AG09319 (cell line): ENCODE results near the gene COL4A2.

Experiments used
- DNase-seq: peaks from one replicate; pipeline ENCODE4 v3.0.0-alpha.2; 2010; ENCODE audit warnings: low read depth; ENCODE audit errors: extremely low read depth
- TF ChIP-seq, protein P1 (sequence below): IDR thresholded peaks from 2 replicates; pipeline ENCODE4 v1.5.1; 2011; ENCODE audit warnings: low read depth, mild to moderate bottlenecking, inconsistent platforms, low read length, moderate library complexity

Gene COL4A2

DNA sequence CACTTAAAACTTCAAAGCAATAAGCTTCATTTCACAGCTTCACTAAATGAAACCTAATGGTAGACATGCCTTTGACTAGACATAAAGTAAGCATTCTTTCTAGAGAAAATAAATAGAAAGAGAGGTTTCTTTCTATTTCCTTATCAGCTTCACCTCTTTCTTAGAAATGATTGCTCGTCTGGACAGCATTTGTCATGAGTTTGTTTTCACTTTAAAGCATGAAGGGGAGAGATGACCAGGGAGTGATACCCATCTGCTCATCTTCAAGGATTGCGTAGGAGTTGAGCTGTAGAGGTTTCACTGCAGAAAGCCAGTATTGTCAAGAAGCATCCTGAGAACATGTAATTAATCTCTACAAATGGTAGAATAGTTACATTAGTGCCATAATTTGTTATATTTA, 61.3 kb downstream of the COL4A2 start:
- DNase-seq, result no peak
- TF ChIP-seq, protein P1, sequence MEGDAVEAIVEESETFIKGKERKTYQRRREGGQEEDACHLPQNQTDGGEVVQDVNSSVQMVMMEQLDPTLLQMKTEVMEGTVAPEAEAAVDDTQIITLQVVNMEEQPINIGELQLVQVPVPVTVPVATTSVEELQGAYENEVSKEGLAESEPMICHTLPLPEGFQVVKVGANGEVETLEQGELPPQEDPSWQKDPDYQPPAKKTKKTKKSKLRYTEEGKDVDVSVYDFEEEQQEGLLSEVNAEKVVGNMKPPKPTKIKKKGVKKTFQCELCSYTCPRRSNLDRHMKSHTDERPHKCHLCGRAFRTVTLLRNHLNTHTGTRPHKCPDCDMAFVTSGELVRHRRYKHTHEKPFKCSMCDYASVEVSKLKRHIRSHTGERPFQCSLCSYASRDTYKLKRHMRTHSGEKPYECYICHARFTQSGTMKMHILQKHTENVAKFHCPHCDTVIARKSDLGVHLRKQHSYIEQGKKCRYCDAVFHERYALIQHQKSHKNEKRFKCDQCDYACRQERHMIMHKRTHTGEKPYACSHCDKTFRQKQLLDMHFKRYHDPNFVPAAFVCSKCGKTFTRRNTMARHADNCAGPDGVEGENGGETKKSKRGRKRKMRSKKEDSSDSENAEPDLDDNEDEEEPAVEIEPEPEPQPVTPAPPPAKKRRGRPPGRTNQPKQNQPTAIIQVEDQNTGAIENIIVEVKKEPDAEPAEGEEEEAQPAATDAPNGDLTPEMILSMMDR, result no peak

DNA sequence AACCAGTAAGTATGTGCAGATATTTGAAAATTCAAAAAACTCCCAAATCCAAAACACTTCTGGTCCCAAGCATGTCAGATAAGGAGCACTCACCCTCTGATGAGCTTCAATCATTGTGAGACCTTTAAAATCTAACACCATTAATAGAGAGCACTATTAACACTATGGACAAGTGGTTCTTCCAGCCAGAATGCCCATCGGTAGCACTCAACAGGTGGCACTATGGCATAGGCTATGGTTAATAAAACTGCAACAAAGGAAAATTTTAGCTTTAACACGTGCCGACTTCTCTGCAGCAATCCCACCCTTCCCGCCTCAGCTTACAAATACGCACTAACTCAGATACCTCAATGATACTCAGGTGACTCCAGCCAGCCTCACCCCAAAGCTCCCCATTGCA, 62.3 kb downstream of the COL4A2 start:
- TF ChIP-seq, protein P1, result no peak
- no peak for DNase-seq

DNA sequence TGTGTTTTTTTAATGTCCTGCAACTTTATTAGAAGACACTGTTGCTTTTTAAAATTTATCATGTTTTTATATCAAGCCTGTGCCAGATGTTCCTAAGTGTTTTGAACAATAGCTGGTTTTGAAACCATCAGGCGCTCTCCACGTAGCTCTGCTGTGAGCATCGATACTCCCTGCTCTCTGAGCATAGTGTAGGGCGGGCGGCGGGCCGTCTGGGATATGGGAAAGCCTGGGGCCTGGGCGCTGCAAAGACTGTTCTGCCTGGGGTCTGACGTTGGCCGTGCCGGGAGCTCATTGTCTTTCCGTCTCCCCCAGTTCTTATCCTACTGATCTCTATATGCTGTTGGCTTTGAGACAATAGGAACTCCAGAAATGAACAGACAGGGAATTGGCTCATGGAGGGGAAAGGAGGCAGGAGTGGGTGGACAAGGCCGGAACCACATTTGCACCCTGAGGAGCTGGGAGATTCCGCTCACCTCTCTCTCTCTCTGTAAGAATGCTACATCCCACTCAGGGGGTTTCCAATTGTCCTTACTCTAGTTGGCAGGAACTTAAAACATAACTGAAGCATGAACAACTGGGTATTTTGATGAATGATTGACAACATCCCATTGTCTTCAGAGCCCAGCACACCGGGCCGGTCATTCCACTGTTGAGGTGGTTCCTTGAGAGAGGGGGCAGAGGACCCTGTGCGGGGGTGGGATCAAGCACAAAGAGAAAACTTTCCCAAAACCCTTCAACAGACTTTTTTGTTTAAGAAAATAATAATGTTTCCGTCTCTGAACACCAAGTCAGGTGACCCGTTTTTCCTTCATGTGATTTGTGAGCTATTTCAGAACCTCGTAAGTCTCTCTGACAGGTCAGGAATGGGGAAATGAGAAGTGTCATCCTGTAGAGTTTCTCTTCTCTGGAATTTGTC, 64.7 kb downstream of the COL4A2 start:
- TF ChIP-seq, protein P1, result no peak
- no peak for DNase-seq

DNA sequence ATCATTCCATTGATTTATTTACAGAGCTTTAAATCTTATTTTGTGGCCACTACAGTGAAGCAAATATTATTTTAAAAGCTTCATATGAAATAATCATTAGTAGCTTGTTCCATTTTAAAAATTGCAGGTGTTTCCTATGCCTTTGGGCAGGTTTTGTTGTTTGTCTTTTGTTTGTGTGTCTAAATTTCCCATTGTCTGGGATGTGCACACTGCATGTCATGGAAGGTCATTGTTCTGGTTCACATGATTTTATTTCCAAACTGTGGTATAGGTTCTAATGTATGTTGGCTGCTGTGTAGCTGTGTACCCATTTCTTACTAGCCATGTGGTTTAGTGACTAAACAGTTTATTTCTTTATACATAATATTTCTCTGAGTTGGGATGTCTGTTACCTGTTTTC, 65.6 kb downstream of the COL4A2 start:
- TF ChIP-seq, protein P1, result no peak

DNA sequence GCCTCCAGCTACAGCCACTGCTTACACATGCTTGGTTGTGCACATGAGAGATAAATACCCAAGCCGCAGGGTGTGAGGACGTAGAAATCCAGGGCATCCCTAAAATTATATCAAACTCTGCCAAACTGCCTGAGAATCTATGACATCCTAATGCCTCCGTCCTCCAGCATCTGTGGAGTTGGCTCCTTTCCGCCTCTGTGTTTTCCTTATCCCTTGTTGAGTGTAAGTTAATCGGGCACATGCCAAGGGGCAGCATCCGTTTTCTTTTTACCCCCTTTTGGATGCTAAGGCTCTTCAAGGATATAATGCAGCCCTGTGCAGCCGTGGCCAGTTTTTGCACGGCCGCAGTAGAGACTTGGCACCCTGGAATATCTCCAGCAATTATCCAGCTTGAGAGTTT, 66.5 kb downstream of the COL4A2 start:
- DNase-seq, result no peak
- TF ChIP-seq, protein P1, result no peak

More for the DNA sequence above, 65.6 kb downstream of the COL4A2 start:
- DNase-seq, result no peak

DNA sequence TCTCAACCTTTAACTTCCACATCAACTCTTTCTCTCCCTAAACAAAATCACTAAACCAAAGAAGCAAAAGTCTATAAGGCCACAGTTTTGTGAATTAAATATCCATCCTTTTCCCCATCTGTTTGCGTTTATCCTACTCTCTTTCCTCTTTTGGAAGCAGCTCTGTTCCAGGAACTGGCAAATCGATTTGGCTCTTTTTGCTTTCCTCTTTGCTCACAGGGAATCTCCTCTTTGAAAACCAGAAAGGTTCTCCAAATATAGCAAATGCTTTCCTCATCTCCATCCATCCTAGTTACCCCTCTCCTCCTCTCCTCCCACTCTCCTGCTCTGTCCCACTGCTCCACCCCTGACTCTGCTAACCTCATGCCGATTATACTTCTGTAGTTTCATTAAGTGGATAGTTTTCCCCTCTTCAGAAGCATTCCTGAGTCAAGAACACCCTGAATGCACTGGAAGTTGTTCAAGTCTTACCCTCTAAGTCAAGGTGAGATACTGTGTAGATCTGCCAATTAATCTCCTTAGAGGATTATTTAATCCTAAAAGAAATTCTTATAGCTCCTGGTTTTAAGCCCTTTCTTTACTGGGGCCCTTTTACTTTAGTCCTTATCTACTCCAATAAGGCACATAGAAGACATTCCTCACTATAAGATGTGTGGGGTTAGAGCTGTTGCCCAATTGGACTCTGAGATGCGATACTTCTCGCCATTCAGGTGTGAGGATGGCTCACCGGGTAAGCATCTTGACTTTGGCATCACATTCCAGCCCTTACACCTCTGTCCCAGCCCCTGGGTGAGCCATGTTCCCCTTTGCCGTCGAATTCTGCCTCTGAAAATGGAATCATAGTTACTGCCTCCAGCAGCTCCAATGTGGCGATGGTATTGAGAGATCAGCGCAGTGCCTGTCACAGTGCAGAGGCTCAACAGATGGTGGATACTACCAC, 67.6 kb downstream of the COL4A2 start:
- DNase-seq, result no peak
- TF ChIP-seq, protein P1, result no peak
